HG03457 (cell line): ENCODE results near the gene JPT2.
"Not testable (repeated sequence)": the region's sequence is repeated elsewhere in the genome, so short reads cannot be mapped to it uniquely, and the experiment has no call there.

Source experiments
- ATAC-seq: cut with Tn5 transposase; IDR thresholded peaks from one replicate; pipeline ENCODE4 v1.9.1; 2021; ENCODE audit warnings: moderate number of reproducible peaks; ENCODE audit not compliant: unreplicated experiment

The JPT2 gene

GRCh38 chr16:1727651-1728624 is 49.9 kb downstream of the JPT2 start:
- ATAC-seq, result no peak

- no peak for ATAC-seq
These were observed 50.9 kb downstream of the JPT2 start for GRCh38 chr16:1729026-1729425.

GRCh38 chr16:1729445-1729844 is 51.4 kb downstream of the JPT2 start:
- no peak for ATAC-seq

GRCh38 chr16:1731073-1731472 is 53.0 kb downstream of the JPT2 start:
- ATAC-seq, result no peak

- ATAC-seq, result no peak
These were observed 53.5 kb downstream of the JPT2 start for GRCh38 chr16:1731603-1732002.

- no peak for ATAC-seq
These were observed 54.0 kb downstream of the JPT2 start for GRCh38 chr16:1732071-1732470.

GRCh38 chr16:1732551-1732987 is 54.5 kb downstream of the JPT2 start:
- not testable (repeated sequence) for ATAC-seq

- ATAC-seq, result no peak
These were observed 56.0 kb downstream of the JPT2 start for GRCh38 chr16:1734123-1734522.

- ATAC-seq, result no peak
These were observed 56.7 kb downstream of the JPT2 start for GRCh38 chr16:1734816-1735215.

- no peak for ATAC-seq
These were observed 62.2 kb downstream of the JPT2 start for GRCh38 chr16:1740234-1740633.

GRCh38 chr16:1740781-1741490 is 62.9 kb downstream of the JPT2 start:
- ATAC-seq, result no peak

GRCh38 chr16:1741553-1742165 is 63.6 kb downstream of the JPT2 start:
- no peak for ATAC-seq

- ATAC-seq, result no peak
These were observed 65.6 kb downstream of the JPT2 start for GRCh38 chr16:1743376-1744337.

GRCh38 chr16:1744338-1744840 is 66.3 kb downstream of the JPT2 start:
- no peak for ATAC-seq

GRCh38 chr16:1745181-1745899 is 67.3 kb downstream of the JPT2 start:
- ATAC-seq, result no peak

GRCh38 chr16:1745900-1746692 is 68.0 kb downstream of the JPT2 start:
- no peak for ATAC-seq

- no peak for ATAC-seq
These were observed 68.7 kb downstream of the JPT2 start for GRCh38 chr16:1746693-1747195.

- ATAC-seq, result no peak
These were observed 69.9 kb downstream of the JPT2 start for GRCh38 chr16:1747934-1748333.
